K562 (cell line): ENCODE measurements around the gene COA3. TPM values are rescaled to one million over a fixed set of nuclear protein-coding genes. Genes with fewer than 3 reads are reported as not detected.

Source experiments
- ATF3 ChIP-seq, 2 experiments: fragments of 450-650 bp in 1 of 2; sonication (generic) in 1 of 2; formaldehyde crosslinking in 1 of 2; IDR thresholded peaks in 1 of 2; conservative IDR thresholded peaks in 1 of 2; 2 replicates each; pipeline versions ENCODE4 v1.6.1 to v1.8.1; 2016 to 2023; ENCODE audit warnings: mild to moderate bottlenecking in 2 of 2, moderate library complexity in 2 of 2, inconsistent platforms in 1 of 2, missing genetic modification reagents in 1 of 2
- CBX3 ChIP-seq, 2 experiments: IDR thresholded peaks; 1 replicate in 1 of 2; 2 replicates in 1 of 2; pipeline ENCODE4 v1.6.1; 2012; ENCODE audit warnings: inconsistent platforms in 2 of 2, low read length in 2 of 2, borderline replicate concordance in 1 of 2, control low read depth in 1 of 2
- CSDE1 ChIP-seq, 2 experiments: fragments of 450-650 bp; IDR thresholded peaks; 2 replicates each; pipeline ENCODE4 v1.6.1; 2016; ENCODE audit warnings: mild to moderate bottlenecking in 1 of 2
- E2F4 ChIP-seq: sonication (generic); formaldehyde crosslinking; IDR thresholded peaks from 2 replicates; pipeline ENCODE4 v1.8.0; 2022; ENCODE audit warnings: mild to moderate bottlenecking, low read depth, missing genetic modification reagents
- SMAD4 ChIP-seq: fragments of 250-450 bp; sonication (Bioruptor Pico); conservative IDR thresholded peaks from 2 replicates; pipeline ENCODE4 v1.8.0; 2021; ENCODE audit warnings: inconsistent platforms, mild to moderate bottlenecking, moderate library complexity
- TEAD1 ChIP-seq, 2 experiments: fragments of 450-650 bp in 1 of 2; sonication (generic) in 1 of 2; formaldehyde crosslinking; IDR thresholded peaks; 2 replicates each; pipeline versions ENCODE4 v1.4.0 to v1.8.0; 2020 to 2022; ENCODE audit warnings: mild to moderate bottlenecking in 2 of 2, missing genetic modification reagents in 1 of 2
- TSHZ1 ChIP-seq: fragments of 250-450 bp; sonication (Bioruptor Pico); IDR thresholded peaks from 2 replicates; pipeline ENCODE4 v1.4.0; 2020; ENCODE audit warnings: mild to moderate bottlenecking, moderate library complexity
- ZNF3 ChIP-seq: fragments of 250-450 bp; sonication (Bioruptor Pico); IDR thresholded peaks from 2 replicates; pipeline ENCODE4 v1.5.0; 2021; ENCODE audit warnings: mild to moderate bottlenecking, moderate library complexity
- polyA plus RNA-seq, 8 experiments: library from polyadenylated mRNA; depleted of rRNA in 4 of 8; stranded (reverse) in 5 of 8; unstranded in 3 of 8; fragments of >200 nt; fragmentation: Nextera tagmentation in 2 of 8; fragmentation: Illumina TruSeq in 1 of 8; extraction: Ambion mirVana in 2 of 8; extraction: Trizol in 1 of 8; gene quantifications; 2 replicates each; pipeline versions ENCODE4 v1.2.1 to v1.2.3, GENCODE V29; 2011 to 2014; ENCODE audit warnings: inconsistent platforms in 1 of 8, missing spikeins in 1 of 8
- total RNA-seq, 7 experiments: library from RNA; depleted of rRNA in 6 of 7; stranded (reverse); fragments of >200 nt in 6 of 7; fragmentation: Illumina TruSeq in 2 of 7; extraction: Trizol in 2 of 7; gene quantifications; 2 replicates each; pipeline versions ENCODE4 v1.2.1 to v1.2.3, GENCODE V29; 2011 to 2021; ENCODE audit warnings: low replicate concordance in 1 of 7

COA3 gene
- total and polyA plus RNA-seq, 9 of the 15 experiments (the other 6 are each of a cell fraction or from before 2014, with no cell fraction given), result 49.6 to 153 (median 61.4) TPM

GRCh38 chr17:42806249-42806648, 7.7 kb upstream of the COA3 start (continued):
- TF ChIP-seq ATF3 (IDR thresholded peaks at IDR 0.05) (no peak), ATF3 (CRISPR knock-in tag; conservative IDR thresholded peaks at IDR 0.05) (no peak), TEAD1 (CRISPR knock-in tag; IDR thresholded peaks at IDR 0.05) (no peak), TSHZ1 (no peak), CSDE1 (IDR thresholded peaks at IDR 0.05) (no peak), CBX3 (IDR thresholded peaks at IDR 0.05; ENCODE audit: borderline replicate concordance in 1 of 2, low read length in 2 of 2) (no peak), E2F4 (CRISPR knock-in tag) (no peak), ZNF3 (no peak), SMAD4 (no peak)
- TF ChIP-seq, all 486 proteins: peak for 0
